GM12891 (cell line): ENCODE data around the gene CTDP1.

Source experiments
- POLR2AphosphoS5 ChIP-seq: IDR thresholded peaks from 2 replicates; pipeline ENCODE4 v1.6.1; 2011; ENCODE audit warnings: low read depth, low read length, control low read depth
- SPI1 ChIP-seq: IDR thresholded peaks from 2 replicates; pipeline ENCODE4 v1.6.1; 2011; ENCODE audit warnings: low read depth, low read length, control low read depth
- TAF1 ChIP-seq: IDR thresholded peaks from 2 replicates; pipeline ENCODE4 v1.6.1; 2011; ENCODE audit warnings: low read depth, low read length, control low read depth

GRCh38 chr18:79784965-79785770 lies 105.6 kb downstream of the CTDP1 start:
- TF ChIP-seq POLR2AphosphoS5, result no peak
- no peak for TF ChIP-seq TAF1
- TF ChIP-seq SPI1, result no peak
